SK-N-MC (cell line): Measurements from ENCODE around the gene IL11RA.

Source experiments
- DNase-seq: peaks from one replicate; pipeline ENCODE4 v3.0.0-alpha.2; 2011; ENCODE audit warnings: low read depth, low spot score
- H3K27ac ChIP-seq: fragments of 200-600 bp; sonication (generic); 2 replicates; pipeline ENCODE4 v1.5.1; 2016; ENCODE audit warnings: mixed run types
- H3K36me3 ChIP-seq: fragments of 200-600 bp; sonication (generic); 2 replicates; pipeline ENCODE4 v1.6.1; 2017; ENCODE audit warnings: antibody characterized with exemption, low read length, mixed read lengths; ENCODE audit not compliant: insufficient read depth
- H3K4me3 ChIP-seq: fragments of 200-600 bp; sonication (generic); 2 replicates; pipeline ENCODE4 v1.5.1; 2016
- H3K9ac ChIP-seq: fragments of 200-600 bp; sonication (generic); 2 replicates; pipeline ENCODE4 v1.8.0; 2017; ENCODE audit warnings: mixed run types, mixed read lengths; ENCODE audit not compliant: insufficient read length
- H3K9me3 ChIP-seq: fragments of 200-600 bp; sonication (generic); 2 replicates; pipeline ENCODE4 v1.6.1; 2017; ENCODE audit warnings: low read depth, mild to moderate bottlenecking, antibody characterized with exemption, low read length, moderate library complexity, mixed read lengths
- EZH2 ChIP-seq: fragments of 200-600 bp; sonication (generic); IDR thresholded peaks from one replicate; pipeline ENCODE4 v1.6.1; 2017; ENCODE audit warnings: antibody characterized with exemption
- FOXP2 ChIP-seq: optimal IDR thresholded peaks from 2 replicates; pipeline ENCODE3; 2011; ENCODE audit warnings: mild to moderate bottlenecking, moderate library complexity; ENCODE audit not compliant: insufficient read depth; ENCODE audit errors: extremely low read length, control extremely low read depth
- POLR2AphosphoS5 ChIP-seq: IDR thresholded peaks from 2 replicates; pipeline ENCODE4 v1.6.1; 2012; ENCODE audit warnings: mild to moderate bottlenecking, low read depth, low read length, borderline replicate concordance

IL11RA gene

GRCh38 chr9:34656992-34657391 is 5.0 kb downstream of the IL11RA start:
- Histone ChIP-seq H3K9me3 (no peaks in the 10 kb centered on the region), H3K27ac (no peak overlapping the region), H3K9ac (no peak overlapping the region), H3K36me3 (peaks cover 14% of the 10 kb centered on the region; the same call in 1 of the 2 replicates), H3K4me3 (no peak overlapping the region)
- no peak for DNase-seq
- TF ChIP-seq FOXP2 (no peak), POLR2AphosphoS5 (no peak), EZH2 (no peak)

GRCh38 chr9:34658461-34658860 is 6.5 kb downstream of the IL11RA start:
- Histone ChIP-seq H3K9me3 (no peaks in the 10 kb centered on the region), H3K27ac (no peak overlapping the region), H3K4me3 (no peak overlapping the region), H3K36me3 (peaks cover 14% of the 10 kb centered on the region; the same call in 1 of the 2 replicates), H3K9ac (no peak overlapping the region)
- no peak for TF ChIP-seq EZH2
- TF ChIP-seq FOXP2, result no peak
- TF ChIP-seq POLR2AphosphoS5, result no peak
- no peak for DNase-seq

GRCh38 chr9:34659592-34660253 is 7.7 kb downstream of the IL11RA start:
- peaks cover 14% of the 10 kb centered on the region; the same call in 1 of the 2 replicates for H3K36me3 ChIP-seq
- H3K9me3 ChIP-seq, result no peaks in the 10 kb centered on the region
- H3K9ac ChIP-seq, result no peak overlapping the region
- H3K4me3 ChIP-seq, result no peak overlapping the region
- no peak overlapping the region for H3K27ac ChIP-seq
- no peak for TF ChIP-seq POLR2AphosphoS5
- TF ChIP-seq EZH2, result no peak
- no peak for TF ChIP-seq FOXP2
- DNase-seq, result no peak

- H3K9ac ChIP-seq, result no peak within 1 kb of the TSS
- TF ChIP-seq EZH2, result no peak
- no peak for TF ChIP-seq FOXP2
- no peak for TF ChIP-seq POLR2AphosphoS5
- no peak within 1 kb of the TSS for H3K27ac ChIP-seq
- H3K9me3 ChIP-seq, result no peaks in the 10 kb centered on the region
- no peak within 1 kb of the TSS for H3K4me3 ChIP-seq
- peaks cover 14% of the 10 kb centered on the region; the same call in 1 of the 2 replicates for H3K36me3 ChIP-seq
- DNase-seq, result no peak
Observed at GRCh38 chr9:34662526-34663302, 10.7 kb downstream of the IL11RA start, which contains the start of gene CCL27. Gene CCL27 (minus strand): TSS chr9:34662657. CDS start chr9:34662633, 24 bp downstream.

GRCh38 chr9:34663303-34663605 is 11.3 kb downstream of the IL11RA start:
- TF ChIP-seq POLR2AphosphoS5 (no peak), EZH2 (no peak), FOXP2 (no peak)
- no peaks in the 10 kb centered on the region for H3K9me3 ChIP-seq
- no peak overlapping the region for H3K9ac ChIP-seq
- DNase-seq, result no peak
- H3K36me3 ChIP-seq, result peaks cover 14% of the 10 kb centered on the region; the same call in 1 of the 2 replicates
- H3K4me3 ChIP-seq, result no peak overlapping the region
- H3K27ac ChIP-seq, result no peak overlapping the region

- TF ChIP-seq EZH2 (no peak), FOXP2 (no peak), POLR2AphosphoS5 (no peak)
- H3K9me3 ChIP-seq, result no peaks in the 10 kb centered on the region
- DNase-seq, result no peak
- no peak overlapping the region for H3K27ac ChIP-seq
- peak overlapping the region; percentile 58 for H3K9ac ChIP-seq
- peak overlapping the region; percentile 95 for H3K4me3 ChIP-seq
- H3K36me3 ChIP-seq, result peaks cover 14% of the 10 kb centered on the region; the same call in 1 of the 2 replicates
Observed at GRCh38 chr9:34664281-34665066, 12.5 kb downstream of the IL11RA start.

GRCh38 chr9:34665067-34665380 is 13.0 kb downstream of the IL11RA start:
- TF ChIP-seq POLR2AphosphoS5 (no peak; the same call in none of the 2 replicates), EZH2 (no peak), FOXP2 (no peak)
- peak overlapping the region; percentile 95 for H3K4me3 ChIP-seq
- no peak for DNase-seq
- peak overlapping the region; percentile 58 for H3K9ac ChIP-seq
- no peak overlapping the region for H3K27ac ChIP-seq
- H3K36me3 ChIP-seq, result peaks cover 8% of the 10 kb centered on the region; the same call in 1 of the 2 replicates
- no peaks in the 10 kb centered on the region for H3K9me3 ChIP-seq

- H3K27ac ChIP-seq, result peak overlapping the region; percentile 94
- H3K36me3 ChIP-seq, result peaks cover 4% of the 10 kb centered on the region; the same call in 1 of the 2 replicates
- H3K4me3 ChIP-seq, result peak overlapping the region; percentile 95
- H3K9ac ChIP-seq, result peak overlapping the region; percentile 93
- H3K9me3 ChIP-seq, result no peaks in the 10 kb centered on the region
- TF ChIP-seq POLR2AphosphoS5, result peak; percentile 85
- TF ChIP-seq EZH2, result no peak
- no peak for DNase-seq
Observed at GRCh38 chr9:34665381-34666250, 13.6 kb downstream of the IL11RA start.
